ENCODE measurements around the gene PITPNM3.
"Not testable (repeated sequence)": the region's sequence is repeated elsewhere in the genome, so short reads cannot be mapped to it uniquely, and the experiment has no call there.

Gene PITPNM3

DNA sequence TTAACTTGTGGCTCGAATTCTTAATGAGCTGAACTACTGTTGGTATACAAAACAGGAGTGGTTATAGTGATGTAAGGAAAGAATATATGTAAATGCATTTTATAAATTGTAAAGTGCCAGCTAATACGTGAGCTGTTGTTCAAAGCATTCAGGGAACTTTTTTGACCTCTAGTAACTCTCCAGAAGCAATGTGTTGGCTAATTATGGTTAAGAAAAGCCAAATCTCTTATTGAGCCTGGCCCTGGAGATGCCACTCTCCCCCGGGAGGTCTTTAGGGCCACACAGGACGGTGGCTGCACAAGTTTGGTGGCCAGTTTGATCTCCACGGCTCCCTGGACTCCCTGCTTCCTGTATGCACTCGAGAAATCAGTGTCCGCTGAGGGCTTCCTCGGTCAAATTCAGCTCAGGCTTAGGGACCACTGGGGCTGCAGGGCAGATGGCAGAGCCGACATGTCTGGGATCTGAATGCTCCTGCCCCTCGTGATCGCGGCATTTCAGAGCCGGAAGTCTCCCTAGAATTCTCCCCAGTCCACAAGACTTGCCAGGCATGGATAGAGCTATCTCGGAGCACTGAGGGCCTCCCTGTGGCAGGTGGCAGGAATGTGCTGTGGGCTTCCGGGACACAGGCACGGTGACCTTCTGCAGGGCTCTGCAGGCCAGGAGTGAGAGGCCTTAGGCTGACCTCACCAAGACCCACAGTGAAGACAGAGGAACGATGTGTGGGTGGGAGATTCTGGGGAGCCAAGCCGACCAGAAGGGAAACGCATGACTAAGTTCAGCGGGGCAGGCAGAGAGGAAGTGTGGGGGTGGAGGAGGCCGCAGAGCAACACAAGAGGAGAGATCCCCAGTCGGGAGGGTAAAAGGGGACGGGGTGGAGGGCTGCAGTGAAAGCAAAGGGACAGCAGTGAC lies 18.6 kb upstream of the PITPNM3 start:
- DNase-seq, result no peak

GRCh38 chr17:6573982-6574686 lies 17.8 kb upstream of the PITPNM3 start:
- DNase-seq, result no peak

DNA sequence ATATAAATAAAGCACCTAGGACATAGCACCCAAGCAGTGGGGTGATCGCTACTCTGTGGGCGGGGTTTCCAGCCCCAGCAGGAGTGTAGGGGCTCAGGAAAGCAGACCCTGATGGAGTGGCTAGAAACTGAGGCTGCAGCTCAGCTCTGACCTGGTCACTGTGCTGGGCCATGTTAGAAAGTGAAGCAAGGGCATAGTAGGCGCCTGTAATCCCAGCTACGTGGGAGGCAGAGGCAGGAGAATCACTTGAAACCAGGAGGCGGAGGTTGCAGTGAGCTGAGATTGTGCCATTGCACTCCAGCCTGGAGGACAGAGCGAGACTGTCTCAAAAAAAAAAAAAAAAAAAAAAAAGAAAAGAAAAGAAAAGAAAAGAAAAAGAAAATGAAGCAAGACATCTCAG lies 17.1 kb upstream of the PITPNM3 start:
- DNase-seq, result not testable (repeated sequence)

GRCh38 chr17:6572972-6573370 lies 16.6 kb upstream of the PITPNM3 start:
- DNase-seq, result no peak

DNA sequence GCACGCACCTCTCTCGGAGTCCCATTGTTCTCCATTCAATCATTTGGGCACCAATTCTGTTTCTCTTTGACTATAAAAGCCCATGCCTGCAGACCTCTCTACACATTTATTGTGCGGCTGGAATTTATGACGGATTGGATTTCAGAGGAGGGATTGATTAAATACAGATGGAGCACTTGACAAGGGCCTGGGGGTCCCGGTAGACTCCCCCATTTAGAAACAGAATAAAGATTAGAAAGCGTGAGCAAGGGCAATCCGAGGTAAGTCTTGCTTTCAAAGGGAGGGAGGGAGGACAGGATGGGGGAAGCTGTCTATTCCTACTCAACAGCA lies 15.1 kb upstream of the PITPNM3 start:
- DNase-seq, result no peak

DNA sequence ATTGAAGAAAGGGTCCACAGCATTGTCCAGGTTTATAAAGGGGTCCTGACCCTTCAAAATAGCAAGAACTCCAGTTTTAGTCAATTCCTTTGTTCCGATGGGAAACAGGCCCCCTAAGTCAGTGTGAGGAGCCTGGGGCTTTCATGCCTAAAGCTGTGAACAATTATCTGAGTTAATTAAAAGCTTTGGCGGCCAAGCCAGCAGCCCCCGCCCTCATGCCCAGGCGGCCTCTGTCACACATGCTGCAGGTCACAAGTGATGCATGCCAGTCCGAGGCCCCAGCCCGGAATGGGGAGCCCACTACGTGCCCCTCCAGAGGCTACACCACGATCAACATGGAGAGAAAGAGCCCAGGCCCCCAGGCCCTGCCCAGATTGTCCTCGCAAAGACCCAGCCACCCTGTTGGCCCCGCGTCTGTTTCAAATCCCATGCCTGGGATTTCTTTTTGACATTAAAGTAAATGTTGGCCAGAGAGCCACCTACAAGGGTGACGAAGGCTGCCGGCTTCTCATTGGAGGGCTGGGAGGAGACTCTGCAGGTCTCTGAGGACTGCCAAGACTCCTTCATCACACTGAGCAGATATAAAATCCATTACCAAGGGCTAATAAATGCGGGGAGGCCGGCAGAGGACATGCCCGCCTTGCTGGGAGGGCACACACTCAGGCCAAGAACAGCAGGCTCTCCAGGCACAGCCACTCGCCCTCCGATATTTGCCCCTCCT lies 14.5 kb upstream of the PITPNM3 start:
- DNase-seq, result no peak

- DNase-seq, result no peak
These were observed 13.3 kb upstream of the PITPNM3 start for GRCh38 chr17:6569370-6570285.

- no peak for DNase-seq
These were observed 11.9 kb upstream of the PITPNM3 start for GRCh38 chr17:6568184-6568758.

DNA sequence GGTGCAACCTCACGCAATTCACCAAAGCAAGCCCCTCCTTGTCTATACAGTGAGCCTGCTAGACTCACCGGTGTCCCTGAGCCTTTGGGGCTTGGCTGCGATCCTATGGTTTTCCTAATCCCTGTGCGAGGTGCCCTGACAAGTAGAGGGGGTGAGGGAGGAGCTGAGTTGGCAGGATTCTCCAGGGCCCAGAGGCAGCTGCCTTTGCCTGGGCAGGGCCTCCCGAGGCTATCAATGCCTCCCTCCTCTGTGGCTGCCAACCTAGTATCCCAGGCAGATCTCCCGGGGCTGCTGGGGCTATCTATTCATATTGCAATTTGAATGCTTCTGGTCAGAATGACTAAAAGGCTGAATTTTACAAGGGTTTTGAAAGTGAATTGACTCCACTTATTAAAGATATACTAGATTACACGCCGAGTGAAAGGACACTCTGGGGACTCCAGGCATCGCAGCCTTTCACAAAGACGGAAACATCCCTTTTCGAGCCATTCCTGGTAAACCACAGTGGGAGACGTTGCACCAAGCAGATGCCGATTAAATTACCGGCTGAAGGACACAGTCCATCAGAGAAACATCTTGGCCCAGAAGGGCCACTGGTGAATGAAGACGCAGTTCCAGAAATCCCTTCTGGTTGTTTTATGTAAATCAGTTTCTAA lies 11.3 kb upstream of the PITPNM3 start:
- no peak for DNase-seq

- no peak for DNase-seq
These were observed 5.1 kb upstream of the PITPNM3 start for GRCh38 chr17:6561446-6561845.

GRCh38 chr17:6560496-6560895 lies 4.1 kb upstream of the PITPNM3 start:
- no peak for DNase-seq

DNA sequence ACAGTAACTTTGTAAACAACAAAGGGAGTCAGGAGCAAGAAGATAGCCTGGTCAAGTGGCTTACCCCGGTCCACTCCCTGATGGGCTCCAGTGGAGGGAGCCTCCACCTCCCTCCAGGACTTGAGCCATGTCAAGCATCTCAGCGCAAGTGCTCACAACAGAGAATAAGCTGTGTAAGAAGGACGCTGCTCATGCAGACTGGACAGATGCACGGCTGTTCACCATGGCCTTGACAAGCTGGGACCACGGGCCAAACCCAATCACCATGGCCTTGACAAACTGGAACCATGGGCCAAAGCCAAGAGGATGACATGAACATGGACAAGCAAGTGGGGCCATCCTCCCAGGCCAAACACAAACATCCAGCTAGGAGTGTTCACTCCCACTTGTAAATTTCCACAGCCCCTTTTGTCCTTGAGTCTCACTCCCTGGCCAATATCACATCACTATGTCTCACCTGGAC lies 3.4 kb upstream of the PITPNM3 start:
- DNase-seq, result no peak

GRCh38 chr17:6558932-6559752 lies 2.8 kb upstream of the PITPNM3 start:
- DNase-seq, result no peak

GRCh38 chr17:6558276-6558675 lies 1.9 kb upstream of the PITPNM3 start:
- no peak for DNase-seq

- DNase-seq, result no peak
These were observed 684 bp upstream of the PITPNM3 start for GRCh38 chr17:6557040-6557438.

GRCh38 chr17:6555331-6556120 lies 829 bp downstream of the PITPNM3 start:
- no peak for DNase-seq

- no peak for DNase-seq
These were observed 1.5 kb downstream of the PITPNM3 start for GRCh38 chr17:6554871-6555330.

GRCh38 chr17:6554342-6554741 lies 2.0 kb downstream of the PITPNM3 start:
- no peak for DNase-seq

DNA sequence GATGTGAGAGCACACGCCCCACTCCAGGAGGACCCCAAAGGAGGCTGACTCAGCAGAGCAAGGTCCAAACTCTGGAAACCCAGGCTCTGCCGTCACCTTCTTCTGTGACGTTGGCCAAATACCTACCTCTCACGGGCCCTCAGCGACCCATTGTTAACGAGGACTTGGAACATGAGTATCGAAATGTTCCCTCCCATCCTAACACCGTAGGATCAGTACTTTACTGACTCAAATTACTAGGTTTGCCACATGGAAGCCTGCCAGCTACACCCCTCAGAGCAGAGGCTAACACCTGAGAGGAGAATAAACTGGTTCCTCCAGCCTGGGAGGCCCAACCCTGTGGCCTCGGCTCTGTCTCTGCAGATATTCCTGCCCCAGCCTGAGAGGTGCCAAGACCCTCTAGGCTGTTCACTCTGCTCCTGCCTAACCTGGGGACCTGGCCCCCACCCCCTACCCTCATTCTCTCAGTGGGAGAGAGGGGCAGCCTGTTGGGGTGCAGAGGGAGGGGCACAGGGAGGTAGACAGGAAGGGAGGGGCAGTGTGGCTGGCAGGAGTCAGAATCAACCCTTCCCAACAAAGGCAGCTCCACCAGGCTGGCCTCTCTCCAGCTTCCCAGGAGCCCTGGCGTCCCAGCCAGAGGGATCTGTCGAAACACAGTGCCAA lies 4.4 kb downstream of the PITPNM3 start:
- DNase-seq, result peak in 1 of 2 experiments; percentile 42
